ENCODE results near the gene MRPL19.
"Not testable (repeated sequence)": the region's sequence is repeated elsewhere in the genome, so short reads cannot be mapped to it uniquely, and the experiment has no call there.

The MRPL19 gene

GRCh38 chr2:75675908-75676307 lies 29.3 kb downstream of the MRPL19 start:
- H3K4me3 ChIP-seq (ENCODE audit: low read depth, low read length) = no peak overlapping the region
- DNase-seq (ENCODE audit: low read depth) = no peak
- TF ChIP-seq CTCF (IDR thresholded peaks at IDR 0.05; ENCODE audit: low read depth, low read length) = no peak
- no peak for TF ChIP-seq POLR2A (IDR thresholded peaks at IDR 0.05; ENCODE audit: extremely low read depth, insufficient read length)
- no peak for TF ChIP-seq MYC (IDR thresholded peaks at IDR 0.05; ENCODE audit: low read depth, low read length)
- TF ChIP-seq MAX (IDR thresholded peaks at IDR 0.05; ENCODE audit: low read depth, low read length) = no peak

- TF ChIP-seq MYC (IDR thresholded peaks at IDR 0.05; ENCODE audit: low read depth, low read length) (no peak), CTCF (IDR thresholded peaks at IDR 0.05; ENCODE audit: low read depth, low read length) (no peak), POLR2A (IDR thresholded peaks at IDR 0.05; ENCODE audit: extremely low read depth, insufficient read length) (no peak), MAX (IDR thresholded peaks at IDR 0.05; ENCODE audit: low read depth, low read length) (no peak)
- no peak overlapping the region for H3K4me3 ChIP-seq (ENCODE audit: low read depth, low read length)
- DNase-seq (ENCODE audit: low read depth) = no peak
These were observed 29.9 kb downstream of the MRPL19 start for GRCh38 chr2:75676464-75676863.

DNA sequence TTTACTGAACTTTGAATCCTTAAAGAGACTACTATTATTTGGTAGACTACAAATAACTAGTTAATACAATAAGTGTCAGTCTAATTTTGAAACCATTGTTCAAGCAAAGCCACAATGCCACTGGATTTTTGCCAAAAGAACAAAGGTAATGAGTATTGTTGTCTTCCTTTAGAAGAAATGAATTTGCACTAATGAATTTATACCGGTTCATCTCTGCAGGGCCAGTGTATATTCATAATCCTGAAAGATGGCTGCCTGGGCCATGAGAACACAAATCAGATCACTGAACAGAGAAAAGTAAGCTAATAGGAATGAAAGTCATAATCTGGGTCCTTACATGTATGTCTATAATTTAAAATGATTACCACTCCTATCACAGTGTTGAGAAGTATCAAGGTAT lies 33.0 kb downstream of the MRPL19 start:
- H3K4me3 ChIP-seq (ENCODE audit: low read depth, low read length) = no peak overlapping the region
- no peak for DNase-seq (ENCODE audit: low read depth)
- TF ChIP-seq MYC (IDR thresholded peaks at IDR 0.05; ENCODE audit: low read depth, low read length) (no peak), MAX (IDR thresholded peaks at IDR 0.05; ENCODE audit: low read depth, low read length) (no peak), CTCF (IDR thresholded peaks at IDR 0.05; ENCODE audit: low read depth, low read length) (no peak), POLR2A (IDR thresholded peaks at IDR 0.05; ENCODE audit: extremely low read depth, insufficient read length) (no peak)

- TF ChIP-seq CTCF (IDR thresholded peaks at IDR 0.05; ENCODE audit: low read depth, low read length) = no peak
- TF ChIP-seq MYC (IDR thresholded peaks at IDR 0.05; ENCODE audit: low read depth, low read length) = no peak
- TF ChIP-seq MAX (IDR thresholded peaks at IDR 0.05; ENCODE audit: low read depth, low read length) = no peak
- TF ChIP-seq POLR2A (IDR thresholded peaks at IDR 0.05; ENCODE audit: extremely low read depth, insufficient read length) = no peak
- no peak overlapping the region for H3K4me3 ChIP-seq (ENCODE audit: low read depth, low read length)
- DNase-seq (ENCODE audit: low read depth) = no peak
These were observed 33.8 kb downstream of the MRPL19 start for GRCh38 chr2:75680402-75680801.

DNA sequence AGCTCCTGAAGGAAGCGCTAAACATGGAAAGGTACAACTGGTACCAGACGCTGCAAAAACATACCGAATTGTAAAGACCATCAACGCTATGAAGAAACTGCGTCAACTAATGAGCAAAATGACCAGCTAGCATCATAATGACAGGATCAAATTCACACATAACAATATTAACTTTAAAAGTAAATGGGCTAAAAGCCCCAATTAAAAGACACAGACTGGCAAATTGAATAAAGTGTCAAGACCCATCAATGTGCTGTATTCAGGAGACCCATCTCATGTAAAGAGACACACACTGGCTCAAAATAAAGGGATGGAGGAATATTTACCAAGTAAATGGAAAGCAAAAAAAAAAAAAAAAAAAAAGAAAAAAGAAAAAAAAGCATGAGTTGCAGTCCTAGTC lies 36.8 kb downstream of the MRPL19 start:
- DNase-seq (ENCODE audit: low read depth); H3K4me3 ChIP-seq (ENCODE audit: low read depth, low read length): not testable (repeated sequence)

DNA sequence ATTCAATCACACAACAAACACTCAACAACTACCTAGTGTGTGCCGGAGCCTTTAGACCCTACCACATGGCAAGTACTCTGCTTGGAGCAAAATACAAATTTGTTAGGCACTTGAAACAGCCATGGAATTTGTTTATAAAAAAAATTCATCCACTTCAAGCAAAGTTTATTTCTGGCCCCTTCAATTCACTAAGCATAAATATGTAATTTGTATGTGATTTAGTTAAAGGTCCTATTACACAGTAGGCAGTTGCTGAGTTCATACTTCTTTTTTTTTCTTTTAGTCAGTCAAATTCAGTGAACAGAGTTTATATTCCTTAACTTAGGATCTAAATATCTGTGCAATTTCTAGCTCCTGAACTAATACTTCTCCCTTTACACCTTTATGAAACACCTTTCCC lies 41.6 kb downstream of the MRPL19 start:
- no peak overlapping the region for H3K4me3 ChIP-seq (ENCODE audit: low read depth, low read length)
- no peak for DNase-seq (ENCODE audit: low read depth)
- no peak for TF ChIP-seq CTCF (IDR thresholded peaks at IDR 0.05; ENCODE audit: low read depth, low read length)

All from NB4 (cell line).